22Rv1 (cell line): ENCODE results near the gene LYAR.
"Not testable (repeated sequence)": the region's sequence is repeated elsewhere in the genome, so short reads cannot be mapped to it uniquely, and the experiment has no call there.

Experiments used
- H3K27ac ChIP-seq: fragments of 450-650 bp; 2 replicates; pipeline ENCODE4 v1.5.1; 2017
- CTCF ChIP-seq: fragments of 450-650 bp; IDR thresholded peaks from 2 replicates; pipeline ENCODE4 v1.5.1; 2017; ENCODE audit warnings: mild to moderate bottlenecking
- ZFX ChIP-seq: fragments of 450-650 bp; IDR thresholded peaks from 2 replicates; pipeline ENCODE4 v1.6.1; 2017; ENCODE audit warnings: antibody characterized with exemption, borderline replicate concordance

LYAR gene

GRCh38 chr4:4248885-4249203 lies 41.1 kb downstream of the LYAR start:
- H3K27ac ChIP-seq, result peak overlapping the region; percentile 92
- no peak for TF ChIP-seq ZFX
- no peak for TF ChIP-seq CTCF

- TF ChIP-seq ZFX (no peak), CTCF (peak; percentile 11; the same call in 1 of the 2 replicates)
- peak within 1 kb of the TSS; percentile 92 for H3K27ac ChIP-seq
Observed at GRCh38 chr4:4248029-4248884, 41.7 kb downstream of the LYAR start, which contains the start of gene TMEM128. Gene TMEM128, minus strand, starts transcription at chr4:4248223. Its CDS starts 21 bp downstream, at chr4:4248202.

- TF ChIP-seq ZFX (no peak), CTCF (no peak)
- H3K27ac ChIP-seq, result peak overlapping the region; percentile 92
Observed at GRCh38 chr4:4247696-4248028, 42.3 kb downstream of the LYAR start.

- TF ChIP-seq ZFX, result no peak
- TF ChIP-seq CTCF, result no peak
- H3K27ac ChIP-seq, result no peak overlapping the region
Observed at GRCh38 chr4:4245172-4245571, 44.8 kb downstream of the LYAR start.

GRCh38 chr4:4239551-4239950 lies 50.4 kb downstream of the LYAR start:
- H3K27ac ChIP-seq, result not testable (repeated sequence)

- TF ChIP-seq CTCF (no peak), ZFX (no peak)
- no peak overlapping the region for H3K27ac ChIP-seq
Observed at GRCh38 chr4:4233610-4234009, 56.3 kb downstream of the LYAR start.

GRCh38 chr4:4228356-4228668 lies 61.6 kb downstream of the LYAR start:
- TF ChIP-seq CTCF (no peak), ZFX (no peak)
- no peak overlapping the region for H3K27ac ChIP-seq
